ENCODE measurements around the gene CACNA1B. TPM values are rescaled to one million over a fixed set of nuclear protein-coding genes. Genes with fewer than 3 reads are reported as not detected.

The CACNA1B gene
- total RNA-seq, 4 donors from 2014 or later: 0.08 TPM; not detected in 2

DNA sequence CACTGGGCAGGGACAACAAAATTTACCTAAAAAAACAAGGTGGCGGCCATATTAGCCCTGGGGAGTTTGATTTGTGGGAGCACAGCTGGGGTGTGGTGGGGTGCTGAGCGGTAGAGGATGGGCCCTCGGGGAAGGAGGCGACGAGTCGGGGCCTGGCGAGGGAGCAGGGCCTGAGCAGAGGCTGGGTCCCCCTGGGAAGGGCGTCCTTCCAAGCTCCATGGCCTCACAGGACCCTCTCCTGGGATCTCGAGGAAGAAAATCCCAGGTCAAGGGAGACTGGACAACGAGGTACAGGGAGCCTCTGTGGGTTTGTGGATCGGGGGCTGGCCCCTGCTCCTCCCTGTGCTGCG is 165.5 kb downstream of the CACNA1B start:
- no peak overlapping the region for H3K4me3 ChIP-seq
- 77% methylated on average over 9 of the region's 12 CpGs for WGBS
- H3K9me3 ChIP-seq: no peaks in the 10 kb centered on the region
- H3K4me1 ChIP-seq: no peaks in the 10 kb centered on the region
- DNase-seq (ENCODE audit: low spot score in 2 of 2): peak in 1 of 2 donors; percentile 67
- peaks cover 7% of the 10 kb centered on the region for H3K27me3 ChIP-seq
- no peak for TF ChIP-seq POLR2A (IDR thresholded peaks at IDR 0.05)
- TF ChIP-seq, protein P1, sequence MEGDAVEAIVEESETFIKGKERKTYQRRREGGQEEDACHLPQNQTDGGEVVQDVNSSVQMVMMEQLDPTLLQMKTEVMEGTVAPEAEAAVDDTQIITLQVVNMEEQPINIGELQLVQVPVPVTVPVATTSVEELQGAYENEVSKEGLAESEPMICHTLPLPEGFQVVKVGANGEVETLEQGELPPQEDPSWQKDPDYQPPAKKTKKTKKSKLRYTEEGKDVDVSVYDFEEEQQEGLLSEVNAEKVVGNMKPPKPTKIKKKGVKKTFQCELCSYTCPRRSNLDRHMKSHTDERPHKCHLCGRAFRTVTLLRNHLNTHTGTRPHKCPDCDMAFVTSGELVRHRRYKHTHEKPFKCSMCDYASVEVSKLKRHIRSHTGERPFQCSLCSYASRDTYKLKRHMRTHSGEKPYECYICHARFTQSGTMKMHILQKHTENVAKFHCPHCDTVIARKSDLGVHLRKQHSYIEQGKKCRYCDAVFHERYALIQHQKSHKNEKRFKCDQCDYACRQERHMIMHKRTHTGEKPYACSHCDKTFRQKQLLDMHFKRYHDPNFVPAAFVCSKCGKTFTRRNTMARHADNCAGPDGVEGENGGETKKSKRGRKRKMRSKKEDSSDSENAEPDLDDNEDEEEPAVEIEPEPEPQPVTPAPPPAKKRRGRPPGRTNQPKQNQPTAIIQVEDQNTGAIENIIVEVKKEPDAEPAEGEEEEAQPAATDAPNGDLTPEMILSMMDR (IDR thresholded peaks at IDR 0.05): no peak
- TF ChIP-seq EP300 (IDR thresholded peaks at IDR 0.05): no peak
- no peak for TF ChIP-seq POLR2AphosphoS5 (IDR thresholded peaks at IDR 0.05)
- no peak overlapping the region for H3K27ac ChIP-seq
- H3K36me3 ChIP-seq: no peaks in the 10 kb centered on the region

DNA sequence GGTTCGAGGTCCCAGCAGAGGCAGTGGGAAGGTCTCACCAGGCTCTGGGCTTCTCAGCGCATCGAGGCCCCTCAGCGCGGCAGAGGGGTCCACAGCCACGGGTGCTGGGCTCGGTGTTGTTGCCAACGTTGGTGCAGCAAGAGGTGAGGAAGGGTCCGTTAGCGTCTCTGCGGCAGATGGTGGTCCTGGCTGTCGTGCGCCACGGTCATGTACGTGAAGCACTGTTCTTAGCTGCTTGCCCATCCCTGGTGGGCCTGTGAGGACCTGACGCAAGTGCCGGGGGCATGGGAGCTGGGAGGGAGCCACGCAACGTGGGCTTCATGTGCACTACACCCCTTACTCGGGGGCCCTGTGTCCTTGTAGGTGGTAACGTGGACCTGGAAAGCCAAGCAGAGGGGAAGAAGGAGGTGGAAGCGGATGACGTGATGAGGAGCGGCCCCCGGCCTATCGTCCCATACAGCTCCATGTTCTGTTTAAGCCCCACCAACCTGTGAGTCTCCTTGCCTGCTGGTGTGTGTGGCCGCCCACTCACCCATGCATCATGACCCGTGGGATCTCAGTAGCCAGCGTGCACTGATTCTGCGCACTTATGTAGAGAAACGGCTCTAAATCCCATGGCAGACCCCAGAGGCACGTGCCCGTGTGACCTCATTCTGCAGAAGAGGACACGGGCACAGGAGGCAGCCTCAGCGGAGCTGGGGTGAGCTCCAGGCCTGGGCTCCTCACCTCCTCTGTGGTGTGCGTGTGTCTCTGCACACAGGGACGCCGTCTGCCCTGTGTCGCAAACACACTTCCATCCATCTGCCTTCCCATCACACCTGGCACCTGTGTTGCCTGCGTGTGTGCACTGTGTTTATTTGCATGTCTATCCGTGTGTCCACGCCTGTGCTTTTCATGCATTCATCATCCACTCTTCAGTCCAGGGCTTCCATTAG is 166.1 kb downstream of the CACNA1B start:
- TF ChIP-seq, protein P1 (IDR thresholded peaks at IDR 0.05): no peak
- TF ChIP-seq POLR2AphosphoS5 (IDR thresholded peaks at IDR 0.05): no peak
- no peak for TF ChIP-seq POLR2A (IDR thresholded peaks at IDR 0.05)
- TF ChIP-seq EP300 (IDR thresholded peaks at IDR 0.05): no peak
- no peaks in the 10 kb centered on the region for H3K9me3 ChIP-seq
- H3K4me3 ChIP-seq: no peak overlapping the region
- no peak overlapping the region for H3K27ac ChIP-seq
- no peaks in the 10 kb centered on the region for H3K36me3 ChIP-seq
- H3K27me3 ChIP-seq: peaks cover 2% of the 10 kb centered on the region
- WGBS: 89% methylated on average over 33 of the region's 42 CpGs
- H3K4me1 ChIP-seq: no peaks in the 10 kb centered on the region
- DNase-seq (ENCODE audit: low spot score in 2 of 2): peak; percentile 44 to 73

DNA sequence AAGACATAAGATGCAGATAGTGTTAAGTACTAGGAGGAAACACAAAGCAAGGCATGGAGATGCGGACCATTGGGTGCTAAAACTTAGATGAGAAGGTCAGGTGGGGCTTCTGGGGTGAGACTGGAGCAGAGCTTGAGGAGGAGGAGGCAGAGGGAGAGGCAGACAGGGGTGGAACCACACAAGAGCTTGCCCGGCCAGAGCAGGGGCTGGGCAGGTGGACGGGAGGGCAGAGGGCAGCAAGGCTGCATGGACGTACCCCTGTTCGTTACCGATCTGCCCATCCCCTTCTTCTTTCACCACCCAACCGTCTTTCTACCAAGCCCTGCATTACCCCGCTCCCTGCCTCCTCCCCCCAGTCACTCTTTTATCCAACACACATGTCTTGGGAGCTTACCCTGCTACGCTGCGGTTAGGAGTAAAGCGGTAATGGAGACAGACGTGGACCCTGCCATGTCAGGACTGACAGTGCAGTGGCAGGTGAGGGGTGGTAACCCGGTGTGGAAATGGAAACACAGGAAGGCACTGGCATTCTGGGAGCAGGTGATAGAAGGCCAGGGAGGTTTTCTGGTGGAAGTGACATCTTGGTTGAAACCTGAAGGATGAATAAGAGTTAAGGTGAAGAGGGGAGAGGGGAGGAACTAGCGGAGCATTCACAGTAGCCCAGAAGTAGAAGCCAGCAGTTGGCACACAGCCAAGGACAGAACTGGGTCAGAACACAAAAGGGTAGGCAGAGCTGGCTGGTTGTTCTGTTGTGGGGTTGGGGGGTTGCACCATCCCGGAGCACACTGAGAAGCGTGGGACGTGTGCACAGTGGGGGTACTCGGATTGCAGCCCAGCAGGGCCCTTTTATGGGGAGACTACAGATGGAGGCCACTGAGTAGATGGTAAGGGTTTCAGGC is 167.2 kb downstream of the CACNA1B start:
- H3K27ac ChIP-seq: no peak overlapping the region
- peaks cover 8% of the 10 kb centered on the region for H3K27me3 ChIP-seq
- no peaks in the 10 kb centered on the region for H3K9me3 ChIP-seq
- no peaks in the 10 kb centered on the region for H3K4me1 ChIP-seq
- no peaks in the 10 kb centered on the region for H3K36me3 ChIP-seq
- TF ChIP-seq EP300 (IDR thresholded peaks at IDR 0.05) (no peak), POLR2A (IDR thresholded peaks at IDR 0.05) (no peak), POLR2AphosphoS5 (IDR thresholded peaks at IDR 0.05) (no peak)
- TF ChIP-seq, protein P1 (IDR thresholded peaks at IDR 0.05): no peak
- WGBS: 79% methylated on average over 18 of the region's 18 CpGs
- no peak overlapping the region for H3K4me3 ChIP-seq
- DNase-seq (ENCODE audit: low spot score in 2 of 2): peak; percentile 44 to 49

DNA sequence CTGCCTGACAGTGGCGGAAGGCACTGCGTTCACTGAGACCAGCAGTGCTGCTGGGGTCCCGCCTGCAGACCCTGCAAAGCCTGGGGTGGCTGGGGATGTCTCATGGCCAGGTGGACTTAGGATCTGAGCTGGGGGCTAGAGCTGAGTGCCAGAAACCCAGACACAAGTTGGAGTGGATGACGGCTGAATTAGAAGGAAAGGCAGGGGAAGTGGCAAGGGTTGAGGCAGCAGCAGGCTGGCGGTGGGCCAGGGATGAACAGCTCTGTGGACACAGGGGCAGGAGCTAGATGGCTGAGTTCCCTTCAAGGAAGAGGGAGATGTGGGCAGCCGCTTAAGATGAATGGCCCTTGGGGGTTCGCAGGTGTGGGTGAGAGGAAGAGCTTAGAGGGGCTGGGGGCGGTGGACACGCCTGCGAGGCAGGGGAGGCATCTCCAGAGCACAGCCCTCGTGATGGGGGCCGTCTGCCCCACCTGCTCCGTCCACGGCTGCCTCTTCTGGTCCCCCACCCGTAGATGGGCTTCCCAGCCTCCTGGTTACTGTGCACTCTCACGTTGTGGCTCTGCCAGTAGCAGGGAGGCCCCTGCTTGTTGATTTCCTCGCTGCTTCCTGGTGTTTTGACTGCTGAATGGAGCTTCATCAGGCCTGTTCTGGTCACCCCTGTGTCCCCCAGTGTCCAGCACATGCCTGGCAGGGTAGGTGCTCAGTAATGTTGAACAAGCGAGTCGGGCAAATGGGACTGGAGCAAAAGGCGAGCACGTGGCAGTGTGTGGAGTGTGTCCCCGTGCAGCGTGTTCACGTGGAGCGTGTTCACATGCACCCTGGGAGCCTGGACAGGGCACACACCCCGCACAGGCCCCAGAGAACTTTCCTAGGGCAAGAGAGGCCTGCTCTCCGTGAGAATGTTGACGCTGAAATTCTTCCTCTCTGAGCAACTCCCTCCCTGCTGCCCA is 168.2 kb downstream of the CACNA1B start:
- TF ChIP-seq, protein P1 (IDR thresholded peaks at IDR 0.05): no peak
- TF ChIP-seq POLR2A (IDR thresholded peaks at IDR 0.05) (no peak), POLR2AphosphoS5 (IDR thresholded peaks at IDR 0.05) (no peak), EP300 (IDR thresholded peaks at IDR 0.05) (no peak)
- peaks cover 13% of the 10 kb centered on the region for H3K27me3 ChIP-seq
- no peak overlapping the region for H3K27ac ChIP-seq
- WGBS: 85% methylated on average over 21 of the region's 28 CpGs
- no peaks in the 10 kb centered on the region for H3K4me1 ChIP-seq
- no peaks in the 10 kb centered on the region for H3K36me3 ChIP-seq
- no peak overlapping the region for H3K4me3 ChIP-seq
- DNase-seq (ENCODE audit: low spot score in 2 of 2): peak; percentile 53 to 76
- H3K9me3 ChIP-seq: no peaks in the 10 kb centered on the region

All from suprapubic skin (tissue), 4 donors.